ENCODE measurements around the gene CASP10.

DNA sequence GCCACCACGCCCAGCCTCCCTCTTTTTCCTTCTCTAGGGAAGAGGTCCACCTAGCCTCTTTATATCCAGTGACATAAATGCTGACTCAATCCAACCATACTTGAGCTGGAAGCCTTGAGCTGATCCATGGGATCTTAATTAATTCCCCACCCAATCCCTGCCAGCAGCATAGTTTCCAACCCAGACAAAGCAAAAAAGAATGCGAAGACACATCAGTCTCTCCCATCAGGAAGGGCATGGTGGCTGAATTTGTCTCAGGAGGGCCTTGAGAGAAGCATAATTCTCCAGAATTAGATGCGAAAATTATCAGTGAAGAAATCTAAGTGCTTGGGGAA, 22.5 kb downstream of the CASP10 start:
- TF ChIP-seq, protein P1, sequence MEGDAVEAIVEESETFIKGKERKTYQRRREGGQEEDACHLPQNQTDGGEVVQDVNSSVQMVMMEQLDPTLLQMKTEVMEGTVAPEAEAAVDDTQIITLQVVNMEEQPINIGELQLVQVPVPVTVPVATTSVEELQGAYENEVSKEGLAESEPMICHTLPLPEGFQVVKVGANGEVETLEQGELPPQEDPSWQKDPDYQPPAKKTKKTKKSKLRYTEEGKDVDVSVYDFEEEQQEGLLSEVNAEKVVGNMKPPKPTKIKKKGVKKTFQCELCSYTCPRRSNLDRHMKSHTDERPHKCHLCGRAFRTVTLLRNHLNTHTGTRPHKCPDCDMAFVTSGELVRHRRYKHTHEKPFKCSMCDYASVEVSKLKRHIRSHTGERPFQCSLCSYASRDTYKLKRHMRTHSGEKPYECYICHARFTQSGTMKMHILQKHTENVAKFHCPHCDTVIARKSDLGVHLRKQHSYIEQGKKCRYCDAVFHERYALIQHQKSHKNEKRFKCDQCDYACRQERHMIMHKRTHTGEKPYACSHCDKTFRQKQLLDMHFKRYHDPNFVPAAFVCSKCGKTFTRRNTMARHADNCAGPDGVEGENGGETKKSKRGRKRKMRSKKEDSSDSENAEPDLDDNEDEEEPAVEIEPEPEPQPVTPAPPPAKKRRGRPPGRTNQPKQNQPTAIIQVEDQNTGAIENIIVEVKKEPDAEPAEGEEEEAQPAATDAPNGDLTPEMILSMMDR (IDR thresholded peaks at IDR 0.05) = no peak
- TF ChIP-seq, protein P2, sequence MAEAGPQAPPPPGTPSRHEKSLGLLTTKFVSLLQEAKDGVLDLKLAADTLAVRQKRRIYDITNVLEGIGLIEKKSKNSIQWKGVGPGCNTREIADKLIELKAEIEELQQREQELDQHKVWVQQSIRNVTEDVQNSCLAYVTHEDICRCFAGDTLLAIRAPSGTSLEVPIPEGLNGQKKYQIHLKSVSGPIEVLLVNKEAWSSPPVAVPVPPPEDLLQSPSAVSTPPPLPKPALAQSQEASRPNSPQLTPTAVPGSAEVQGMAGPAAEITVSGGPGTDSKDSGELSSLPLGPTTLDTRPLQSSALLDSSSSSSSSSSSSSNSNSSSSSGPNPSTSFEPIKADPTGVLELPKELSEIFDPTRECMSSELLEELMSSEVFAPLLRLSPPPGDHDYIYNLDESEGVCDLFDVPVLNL (CRISPR knock-in tag; IDR thresholded peaks at IDR 0.05; ENCODE audit: borderline replicate concordance, low read depth) = no peak
- TF ChIP-seq MYBL2 (CRISPR knock-in tag; IDR thresholded peaks at IDR 0.05) (no peak), CREM (CRISPR knock-in tag; IDR thresholded peaks at IDR 0.05) (no peak), ZNF121 (CRISPR knock-in tag; IDR thresholded peaks at IDR 0.05) (no peak), NR1H2 (CRISPR knock-in tag; IDR thresholded peaks at IDR 0.05) (no peak), ETV6 (CRISPR knock-in tag; IDR thresholded peaks at IDR 0.05) (no peak)
- TF ChIP-seq, protein P3, sequence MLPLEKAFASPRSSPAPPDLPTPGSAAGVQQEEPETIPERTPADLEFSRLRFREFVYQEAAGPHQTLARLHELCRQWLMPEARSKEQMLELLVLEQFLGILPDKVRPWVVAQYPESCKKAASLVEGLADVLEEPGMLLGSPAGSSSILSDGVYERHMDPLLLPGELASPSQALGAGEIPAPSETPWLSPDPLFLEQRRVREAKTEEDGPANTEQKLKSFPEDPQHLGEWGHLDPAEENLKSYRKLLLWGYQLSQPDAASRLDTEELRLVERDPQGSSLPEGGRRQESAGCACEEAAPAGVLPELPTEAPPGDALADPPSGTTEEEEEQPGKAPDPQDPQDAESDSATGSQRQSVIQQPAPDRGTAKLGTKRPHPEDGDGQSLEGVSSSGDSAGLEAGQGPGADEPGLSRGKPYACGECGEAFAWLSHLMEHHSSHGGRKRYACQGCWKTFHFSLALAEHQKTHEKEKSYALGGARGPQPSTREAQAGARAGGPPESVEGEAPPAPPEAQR (CRISPR knock-in tag; IDR thresholded peaks at IDR 0.05) = no peak
- TF ChIP-seq, protein P4, sequence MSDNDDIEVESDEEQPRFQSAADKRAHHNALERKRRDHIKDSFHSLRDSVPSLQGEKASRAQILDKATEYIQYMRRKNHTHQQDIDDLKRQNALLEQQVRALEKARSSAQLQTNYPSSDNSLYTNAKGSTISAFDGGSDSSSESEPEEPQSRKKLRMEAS (CRISPR knock-in tag; IDR thresholded peaks at IDR 0.05) = no peak
- TF ChIP-seq, protein P5, sequence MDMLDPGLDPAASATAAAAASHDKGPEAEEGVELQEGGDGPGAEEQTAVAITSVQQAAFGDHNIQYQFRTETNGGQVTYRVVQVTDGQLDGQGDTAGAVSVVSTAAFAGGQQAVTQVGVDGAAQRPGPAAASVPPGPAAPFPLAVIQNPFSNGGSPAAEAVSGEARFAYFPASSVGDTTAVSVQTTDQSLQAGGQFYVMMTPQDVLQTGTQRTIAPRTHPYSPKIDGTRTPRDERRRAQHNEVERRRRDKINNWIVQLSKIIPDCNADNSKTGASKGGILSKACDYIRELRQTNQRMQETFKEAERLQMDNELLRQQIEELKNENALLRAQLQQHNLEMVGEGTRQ (CRISPR knock-in tag; IDR thresholded peaks at IDR 0.05) = no peak

Measured in WTC11 (cell line).